ENCODE measurements around the gene BAHCC1.

BAHCC1 gene

GRCh38 chr17:81493198-81494038 lies 98.2 kb downstream of the BAHCC1 start:
- no peak for DNase-seq

GRCh38 chr17:81494626-81495377 lies 99.5 kb downstream of the BAHCC1 start:
- DNase-seq: peak; percentile 8

- no peak for DNase-seq
Measured at GRCh38 chr17:81498953-81499600, 103.8 kb downstream of the BAHCC1 start.

- no peak for DNase-seq
Measured at GRCh38 chr17:81499601-81499970, 104.3 kb downstream of the BAHCC1 start.

- no peak for DNase-seq
Measured at GRCh38 chr17:81500047-81500446, 104.8 kb downstream of the BAHCC1 start.

- no peak for DNase-seq
Measured at GRCh38 chr17:81502471-81503017, 107.3 kb downstream of the BAHCC1 start.

- no peak for DNase-seq
Measured at GRCh38 chr17:81503619-81504018, 108.4 kb downstream of the BAHCC1 start.

GRCh38 chr17:81508639-81509206 lies 113.5 kb downstream of the BAHCC1 start:
- DNase-seq: peak; percentile 16

GRCh38 chr17:81509207-81509971 lies 114.1 kb downstream of the BAHCC1 start:
- peak; percentile 25 for DNase-seq

GRCh38 chr17:81509972-81510784 lies 114.9 kb downstream of the BAHCC1 start:
- peak; percentile 13 for DNase-seq

- DNase-seq: peak; percentile 48
Measured at GRCh38 chr17:81510785-81511553, 115.7 kb downstream of the BAHCC1 start.

- DNase-seq: no peak
Measured at GRCh38 chr17:81511554-81511803, 116.2 kb downstream of the BAHCC1 start.

GRCh38 chr17:81511804-81512561 lies 116.7 kb downstream of the BAHCC1 start:
- DNase-seq: peak; percentile 53

- DNase-seq: peak; percentile 83
Measured at GRCh38 chr17:81512562-81513371, 117.5 kb downstream of the BAHCC1 start, which contains the start of gene ACTG1. Gene ACTG1 (minus strand): TSS chr17:81512799. CDS start chr17:81512354, 445 bp downstream.

GRCh38 chr17:81513372-81513752 lies 118.1 kb downstream of the BAHCC1 start:
- DNase-seq: peak; percentile 88

- DNase-seq: peak; percentile 88
Measured at GRCh38 chr17:81513753-81514488, 118.7 kb downstream of the BAHCC1 start.

- DNase-seq: no peak
Measured at GRCh38 chr17:81514489-81514738, 119.2 kb downstream of the BAHCC1 start.
